GM20000 (cell line): ENCODE measurements around the gene MYO3B.

Source experiments
- DNase-seq: peaks from one replicate; pipeline ENCODE4 v3.0.0; 2012; ENCODE audit warnings: low spot score
- CTCF ChIP-seq: IDR thresholded peaks from 2 replicates; pipeline ENCODE4 v1.5.1; 2012; ENCODE audit warnings: mild to moderate bottlenecking, control low read depth; ENCODE audit errors: extremely low read depth, missing control alignments

The MYO3B gene

GRCh38 chr2:170180031-170180566 lies 2.2 kb downstream of the MYO3B start:
- DNase-seq, result no peak
- TF ChIP-seq CTCF, result no peak

GRCh38 chr2:170181602-170182001 lies 3.7 kb downstream of the MYO3B start:
- no peak for TF ChIP-seq CTCF
- no peak for DNase-seq

- no peak for DNase-seq
- TF ChIP-seq CTCF, result no peak
Measured at GRCh38 chr2:170185319-170185718, 7.4 kb downstream of the MYO3B start.

- no peak for TF ChIP-seq CTCF
- DNase-seq, result no peak
Measured at GRCh38 chr2:170189757-170190156, 11.8 kb downstream of the MYO3B start.

GRCh38 chr2:170190172-170190571 lies 12.2 kb downstream of the MYO3B start:
- no peak for DNase-seq
- no peak for TF ChIP-seq CTCF

GRCh38 chr2:170191166-170191866 lies 13.4 kb downstream of the MYO3B start:
- no peak for DNase-seq
- no peak for TF ChIP-seq CTCF

GRCh38 chr2:170196963-170197362 lies 19.0 kb downstream of the MYO3B start:
- DNase-seq, result no peak
- no peak for TF ChIP-seq CTCF
